Dendritic cell treated with granulocyte-macrophage colony-stimulating factor and Interleukin-4, amounts not matched to agents 40 ng/mL and 50 ng/mL, for 4 days (primary cell): ENCODE measurements around the gene FXYD2.

ENCODE experiments used
- H3K27ac Mint-ChIP-seq: one replicate; pipeline ENCODE4 v1.8.0; 2022; ENCODE audit warnings: mild to moderate bottlenecking, mixed read lengths
- H3K27me3 Mint-ChIP-seq: one replicate; pipeline ENCODE4 v1.8.0; 2022; ENCODE audit warnings: mild to moderate bottlenecking, mixed read lengths
- H3K36me3 Mint-ChIP-seq: one replicate; pipeline ENCODE4 v1.8.0; 2022; ENCODE audit warnings: low read depth, mixed read lengths
- H3K4me1 Mint-ChIP-seq: one replicate; pipeline ENCODE4 v1.8.0; 2022; ENCODE audit warnings: low read depth, mixed read lengths
- H3K4me3 Mint-ChIP-seq: one replicate; pipeline ENCODE4 v1.8.0; 2022; ENCODE audit warnings: mild to moderate bottlenecking, moderate library complexity, mixed read lengths
- H3K9me3 Mint-ChIP-seq: one replicate; pipeline ENCODE4 v1.8.0; 2022; ENCODE audit warnings: mixed read lengths
- intact Hi-C: fragments of 100-400 bp; cut with micrococcal nuclease; formaldehyde crosslinking; loops from one replicate; pipeline ENCODE4 v1.15.0; 2022

Gene FXYD2

GRCh38 chr11:117862753-117863152 is 38.2 kb upstream of the FXYD2 start:
- H3K4me3 Mint-ChIP-seq: no peak overlapping the region
- H3K27me3 Mint-ChIP-seq: peaks cover 14% of the 10 kb centered on the region

GRCh38 chr11:117862019-117862725 is 37.6 kb upstream of the FXYD2 start:
- H3K4me3 Mint-ChIP-seq: no peak overlapping the region
- peaks cover 10% of the 10 kb centered on the region for H3K27me3 Mint-ChIP-seq
- intact Hi-C loops: no loop called here
- H3K36me3 Mint-ChIP-seq: no peaks in the 10 kb centered on the region
- no peak overlapping the region for H3K27ac Mint-ChIP-seq
- no peaks in the 10 kb centered on the region for H3K9me3 Mint-ChIP-seq
- H3K4me1 Mint-ChIP-seq: peaks cover 10% of the 10 kb centered on the region

More at GRCh38 chr11:117862753-117863152, 38.2 kb upstream of the FXYD2 start:
- no peak overlapping the region for H3K27ac Mint-ChIP-seq
- H3K36me3 Mint-ChIP-seq: no peaks in the 10 kb centered on the region
- no peaks in the 10 kb centered on the region for H3K9me3 Mint-ChIP-seq
- peaks cover 7% of the 10 kb centered on the region for H3K4me1 Mint-ChIP-seq
- intact Hi-C loops: no loop called here

DNA sequence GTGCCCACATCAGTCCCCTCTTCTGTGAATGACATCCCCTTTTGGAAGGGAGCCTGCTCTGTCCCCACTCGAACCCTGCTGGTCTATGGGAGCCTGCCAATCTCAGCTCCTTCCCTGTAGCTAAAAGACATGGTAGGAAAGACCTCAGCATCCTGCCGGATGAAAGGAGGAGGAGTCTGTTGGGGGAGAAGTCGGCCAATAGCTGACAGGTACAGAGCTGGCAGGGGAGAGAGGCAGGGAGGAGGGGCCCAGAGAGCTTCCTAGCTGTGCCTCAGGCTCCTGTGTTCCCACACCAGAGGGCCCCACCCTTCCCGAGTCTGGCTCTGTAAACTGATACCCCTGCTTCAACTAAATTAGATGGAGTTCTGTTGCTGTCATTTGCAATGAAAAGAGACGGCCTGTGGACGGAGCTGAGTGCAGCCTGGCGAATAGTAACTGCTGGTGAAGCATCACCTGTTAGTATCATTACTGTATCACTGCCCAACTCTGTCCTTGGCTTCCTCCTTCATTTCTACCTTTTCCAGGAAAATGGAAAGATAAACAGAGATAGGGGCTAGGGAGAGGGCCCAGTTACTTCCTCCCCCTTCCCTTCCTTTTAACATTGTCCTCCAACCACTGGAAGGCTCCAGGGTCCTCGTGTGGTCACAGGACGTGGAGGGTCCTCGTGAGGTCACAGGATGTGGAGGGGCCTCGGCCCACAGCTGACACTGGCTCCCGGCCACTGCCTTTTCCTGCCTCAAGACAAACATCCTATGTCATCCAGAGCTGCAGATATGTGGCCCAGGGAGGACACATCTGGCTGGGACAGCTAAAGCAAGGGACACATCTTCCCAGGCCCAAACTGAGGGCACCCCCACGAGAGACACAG is 36.8 kb upstream of the FXYD2 start:
- peaks cover 12% of the 10 kb centered on the region for H3K27me3 Mint-ChIP-seq
- no peak overlapping the region for H3K4me3 Mint-ChIP-seq
- no peaks in the 10 kb centered on the region for H3K9me3 Mint-ChIP-seq
- H3K4me1 Mint-ChIP-seq: peaks cover 16% of the 10 kb centered on the region
- no peak overlapping the region for H3K27ac Mint-ChIP-seq
- H3K36me3 Mint-ChIP-seq: no peaks in the 10 kb centered on the region
- intact Hi-C loops: no loop called here

- Mint-ChIP-seq H3K27ac (no peak overlapping the region), H3K4me1 (peaks cover 16% of the 10 kb centered on the region), H3K27me3 (peaks cover 12% of the 10 kb centered on the region), H3K36me3 (no peaks in the 10 kb centered on the region), H3K4me3 (no peak overlapping the region), H3K9me3 (no peaks in the 10 kb centered on the region)
- intact Hi-C loops: no loop called here
Observed at GRCh38 chr11:117860139-117860538, 35.6 kb upstream of the FXYD2 start.

- peaks cover 16% of the 10 kb centered on the region for H3K4me1 Mint-ChIP-seq
- intact Hi-C loops: no loop called here
- peaks cover 9% of the 10 kb centered on the region for H3K27me3 Mint-ChIP-seq
- no peaks in the 10 kb centered on the region for H3K9me3 Mint-ChIP-seq
- no peak overlapping the region for H3K4me3 Mint-ChIP-seq
- H3K27ac Mint-ChIP-seq: no peak overlapping the region
- no peaks in the 10 kb centered on the region for H3K36me3 Mint-ChIP-seq
Observed at GRCh38 chr11:117859488-117860112, 35.1 kb upstream of the FXYD2 start.

GRCh38 chr11:117859061-117859460 is 34.5 kb upstream of the FXYD2 start:
- no peaks in the 10 kb centered on the region for H3K36me3 Mint-ChIP-seq
- H3K27me3 Mint-ChIP-seq: peaks cover 11% of the 10 kb centered on the region
- no peak overlapping the region for H3K27ac Mint-ChIP-seq
- H3K4me1 Mint-ChIP-seq: peaks cover 16% of the 10 kb centered on the region
- no peak overlapping the region for H3K4me3 Mint-ChIP-seq
- H3K9me3 Mint-ChIP-seq: no peaks in the 10 kb centered on the region
- intact Hi-C loops: no loop called here

DNA sequence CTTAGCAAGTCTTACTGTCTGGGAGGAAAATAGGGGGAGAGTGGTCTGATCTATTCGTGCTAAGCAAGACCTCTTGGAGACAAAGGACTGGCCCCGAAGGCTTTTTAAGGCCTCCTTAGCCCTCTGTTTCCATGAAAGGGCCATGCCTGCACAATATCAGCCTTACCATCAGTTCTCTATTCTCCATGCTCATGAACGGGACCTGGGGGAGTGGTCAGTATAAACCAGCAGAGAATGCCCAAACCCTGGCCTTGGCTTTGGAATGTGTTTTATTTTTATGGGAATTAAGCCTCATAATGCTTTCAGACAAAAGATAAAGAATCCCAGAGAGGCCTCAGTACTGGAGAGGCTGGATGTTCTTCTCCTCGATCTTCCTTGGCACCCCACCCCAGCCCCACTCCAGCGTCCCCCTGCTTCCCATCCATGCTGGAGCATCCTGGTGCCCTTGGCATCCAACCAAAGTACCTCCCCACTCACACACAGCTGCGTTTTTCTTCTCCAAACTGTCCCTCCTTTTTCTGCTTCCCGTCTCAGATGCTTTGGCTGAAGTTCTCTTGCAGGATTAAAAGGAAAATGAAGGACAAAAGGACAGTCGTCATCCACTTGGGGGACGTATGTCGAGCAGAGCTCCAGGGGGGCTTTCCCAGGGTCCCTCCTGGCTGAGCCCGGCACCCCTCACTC is 33.3 kb upstream of the FXYD2 start:
- Mint-ChIP-seq H3K4me1 (peaks cover 16% of the 10 kb centered on the region), H3K4me3 (no peak overlapping the region), H3K27me3 (peaks cover 11% of the 10 kb centered on the region), H3K27ac (no peak overlapping the region), H3K36me3 (peaks cover under 1% of the 10 kb centered on the region), H3K9me3 (peaks cover 12% of the 10 kb centered on the region)
- intact Hi-C loops: no loop called here

DNA sequence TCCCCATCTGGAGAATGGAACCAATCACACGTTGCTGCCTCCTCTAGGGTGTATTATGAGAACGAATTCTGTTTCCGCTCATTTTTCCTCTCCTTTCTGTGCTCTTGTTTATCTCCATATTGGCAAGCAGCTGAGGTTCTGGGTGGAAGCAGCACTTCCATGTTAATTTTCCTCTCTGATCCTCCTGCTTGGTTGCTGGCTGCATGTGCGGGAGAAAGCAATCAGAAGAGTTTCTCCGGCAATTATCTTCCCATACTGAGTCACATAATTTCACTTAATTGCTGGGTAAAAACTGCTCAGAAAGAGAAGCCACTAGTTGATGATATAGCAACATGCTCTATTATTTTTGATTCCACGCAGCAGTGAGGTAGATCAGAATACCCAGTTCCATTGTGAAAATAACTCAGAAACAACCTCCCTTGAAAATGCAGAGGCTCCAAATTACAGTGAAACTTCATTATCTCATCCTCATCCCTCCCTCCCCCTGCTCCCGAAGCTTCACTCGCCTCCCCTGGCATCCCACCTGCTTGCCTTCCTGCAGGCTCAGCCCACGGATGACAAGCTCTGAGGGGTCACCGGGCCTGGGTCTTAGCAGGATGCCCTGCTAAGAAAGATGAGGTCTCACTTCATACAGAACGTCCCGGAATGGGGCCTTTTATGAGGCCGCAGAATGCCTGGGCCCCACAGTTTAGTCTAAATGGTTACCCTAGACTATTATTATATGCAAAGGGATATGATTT is 31.5 kb upstream of the FXYD2 start:
- Mint-ChIP-seq H3K36me3 (peaks cover 6% of the 10 kb centered on the region), H3K4me3 (no peak overlapping the region), H3K27me3 (peaks cover 11% of the 10 kb centered on the region), H3K4me1 (peaks cover 9% of the 10 kb centered on the region), H3K27ac (no peak overlapping the region), H3K9me3 (peaks cover 21% of the 10 kb centered on the region)
- intact Hi-C loops: no loop called here

DNA sequence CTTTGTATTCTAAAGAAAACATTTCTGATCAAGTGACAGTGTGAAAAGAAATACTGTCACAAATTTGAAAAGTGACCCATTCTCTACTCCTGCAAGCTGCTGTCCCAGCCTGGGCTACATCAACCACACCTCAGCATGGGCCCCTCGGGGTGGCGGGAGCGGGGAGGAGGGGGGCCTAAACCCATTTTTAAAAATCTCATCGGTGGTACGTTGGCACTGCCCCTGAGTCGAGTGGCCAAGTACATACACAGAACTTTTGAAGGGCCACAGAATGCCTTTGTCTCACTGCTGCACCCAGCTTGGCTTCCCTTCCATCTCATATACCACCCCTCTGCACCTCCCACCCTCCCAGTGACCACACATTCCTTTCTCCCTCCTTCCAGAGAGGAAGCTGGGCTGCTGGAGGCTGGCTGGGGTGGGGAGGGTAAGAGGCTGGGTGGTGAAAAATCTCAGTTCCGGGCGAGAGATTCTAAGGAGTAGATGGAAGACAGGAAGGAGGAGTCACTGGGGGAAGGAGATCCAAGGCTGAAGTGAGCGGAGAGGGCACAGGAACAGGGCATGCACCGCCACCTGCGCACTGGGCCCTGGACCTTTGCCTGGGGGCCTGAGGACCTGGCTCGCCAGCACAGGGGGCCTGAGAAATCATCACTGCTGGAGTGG is 30.8 kb upstream of the FXYD2 start:
- no peak overlapping the region for H3K4me3 Mint-ChIP-seq

DNA sequence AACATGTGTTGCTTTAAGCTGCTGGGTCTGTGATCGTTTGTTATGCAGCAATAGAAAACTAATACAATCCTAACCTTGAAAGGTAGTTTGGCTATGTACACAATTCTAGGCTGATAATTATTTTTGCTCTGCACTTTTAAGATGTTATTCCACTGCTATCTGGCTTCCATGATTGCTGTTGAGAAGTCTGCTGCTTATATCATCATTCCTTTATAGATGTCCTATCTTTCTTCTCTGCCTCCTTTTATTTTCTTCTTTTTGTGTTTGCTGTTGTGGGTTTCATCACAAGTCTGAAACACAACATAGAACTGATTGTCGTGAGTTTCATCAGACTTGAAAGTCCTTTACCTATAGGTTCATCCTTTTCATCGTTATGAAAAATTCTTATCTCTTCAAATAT is 27.8 kb upstream of the FXYD2 start:
- Mint-ChIP-seq H3K27me3 (peaks cover 10% of the 10 kb centered on the region), H3K4me3 (no peak overlapping the region), H3K4me1 (peaks cover 14% of the 10 kb centered on the region), H3K9me3 (peaks cover 21% of the 10 kb centered on the region), H3K27ac (no peak overlapping the region), H3K36me3 (peaks cover 6% of the 10 kb centered on the region)
- intact Hi-C loops: no loop called here

More for the DNA sequence above, 30.8 kb upstream of the FXYD2 start:
- peaks cover 9% of the 10 kb centered on the region for H3K27me3 Mint-ChIP-seq
- peaks cover 21% of the 10 kb centered on the region for H3K9me3 Mint-ChIP-seq
- no peak overlapping the region for H3K27ac Mint-ChIP-seq
- peaks cover 6% of the 10 kb centered on the region for H3K36me3 Mint-ChIP-seq
- intact Hi-C loops: no loop called here
- peaks cover 9% of the 10 kb centered on the region for H3K4me1 Mint-ChIP-seq

DNA sequence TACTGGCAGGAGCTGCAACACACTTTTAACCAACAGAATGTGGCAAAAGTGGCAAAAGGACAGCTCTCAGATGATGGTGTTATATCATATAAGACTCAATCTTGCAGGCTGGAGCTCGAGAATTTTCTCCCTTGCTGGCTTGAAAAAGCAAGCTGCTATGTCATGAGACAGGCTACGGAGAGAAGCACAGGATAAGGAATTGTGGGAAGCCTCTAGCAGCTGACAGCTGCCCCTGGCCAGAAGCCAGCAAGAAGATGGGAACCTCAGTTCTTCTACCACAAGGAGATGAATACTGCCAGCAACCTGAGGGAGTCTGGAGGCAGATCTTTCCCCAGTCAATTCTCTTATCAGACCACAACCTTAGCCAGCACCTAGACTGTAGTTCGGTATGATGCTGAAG is 27.3 kb upstream of the FXYD2 start:
- H3K4me3 Mint-ChIP-seq: no peak overlapping the region
- H3K27me3 Mint-ChIP-seq: peaks cover 7% of the 10 kb centered on the region
- intact Hi-C loops: no loop called here
- no peak overlapping the region for H3K27ac Mint-ChIP-seq
- H3K9me3 Mint-ChIP-seq: peaks cover 21% of the 10 kb centered on the region
- H3K4me1 Mint-ChIP-seq: peaks cover 9% of the 10 kb centered on the region
- H3K36me3 Mint-ChIP-seq: peaks cover 6% of the 10 kb centered on the region

- Mint-ChIP-seq H3K4me1 (peaks cover 6% of the 10 kb centered on the region), H3K9me3 (peaks cover 21% of the 10 kb centered on the region), H3K27me3 (peaks cover 7% of the 10 kb centered on the region), H3K36me3 (peaks cover 6% of the 10 kb centered on the region), H3K27ac (no peak overlapping the region), H3K4me3 (no peak overlapping the region)
- intact Hi-C loops: no loop called here
Observed at GRCh38 chr11:117851106-117851505, 26.6 kb upstream of the FXYD2 start.
